ENCODE results near the gene ZNF593OS.

Gene ZNF593OS

GRCh38 chr1:26158908-26159742 lies 12.5 kb downstream of the ZNF593OS start, which contains the start of gene FAM110D:
TSS of gene FAM110D (plus strand) at chr1:26159079. CDS start at chr1:26161292, 2,213 bp downstream.
- DNase-seq = no peak

GRCh38 chr1:26158271-26158907 lies 13.2 kb downstream of the ZNF593OS start:
- no peak for DNase-seq

- peak in 1 of 2 experiments; percentile 25 for DNase-seq
Measured at GRCh38 chr1:26156285-26157038, 15.2 kb downstream of the ZNF593OS start.

GRCh38 chr1:26155370-26156284 lies 16.0 kb downstream of the ZNF593OS start:
- no peak for DNase-seq

- no peak for DNase-seq
Measured at GRCh38 chr1:26154750-26155149, 16.9 kb downstream of the ZNF593OS start.

- no peak for DNase-seq
Measured at GRCh38 chr1:26153966-26154532, 17.6 kb downstream of the ZNF593OS start.

- no peak for DNase-seq
Measured at GRCh38 chr1:26148887-26149286, 22.7 kb downstream of the ZNF593OS start.

- no peak for DNase-seq
Measured at GRCh38 chr1:26145960-26146294, 25.7 kb downstream of the ZNF593OS start.

GRCh38 chr1:26145041-26145959 lies 26.3 kb downstream of the ZNF593OS start:
- DNase-seq = peak; percentile 78 to 81

- DNase-seq = no peak
Measured at GRCh38 chr1:26142159-26142558, 29.5 kb downstream of the ZNF593OS start.

- no peak for DNase-seq
Measured at GRCh38 chr1:26138974-26139558, 32.6 kb downstream of the ZNF593OS start.

- DNase-seq = no peak
Measured at GRCh38 chr1:26134466-26134865, 37.2 kb downstream of the ZNF593OS start.

GRCh38 chr1:26132834-26133167 lies 38.8 kb downstream of the ZNF593OS start:
- no peak for DNase-seq

- no peak for DNase-seq
Measured at GRCh38 chr1:26132128-26132833, 39.4 kb downstream of the ZNF593OS start.

- no peak for DNase-seq
Measured at GRCh38 chr1:26130695-26131094, 40.9 kb downstream of the ZNF593OS start.

- DNase-seq = no peak
Measured at GRCh38 chr1:26129778-26130177, 41.9 kb downstream of the ZNF593OS start.

- DNase-seq = no peak
Measured at GRCh38 chr1:26127235-26128163, 44.1 kb downstream of the ZNF593OS start.

- peak in 1 of 2 experiments; percentile 23 for DNase-seq
Measured at GRCh38 chr1:26126321-26127084, 45.1 kb downstream of the ZNF593OS start.
